BLaER1 treated with 17β-estradiol and CSF1 and Interleukin-3, amounts not matched to agents 10 nM and 100 nM (cell line): Measurements from ENCODE around the gene TMEM200B.
"Not testable (repeated sequence)": the region's sequence is repeated elsewhere in the genome, so short reads cannot be mapped to it uniquely, and the experiment has no call there.

Source experiments
- H3K27ac ChIP-seq, 11 experiments: shearing (Covaris generic); formaldehyde crosslinking; 2 replicates each; pipeline ENCODE4 v1.8.1; 2022
- H3K27me3 ChIP-seq, 11 experiments: shearing (Covaris generic); formaldehyde crosslinking; 2 replicates each; pipeline ENCODE4 v1.8.1; 2022
- H3K36me3 ChIP-seq, 11 experiments: shearing (Covaris generic); formaldehyde crosslinking; 2 replicates each; pipeline ENCODE4 v1.8.1; 2022
- H3K4me1 ChIP-seq, 10 experiments: shearing (Covaris generic); formaldehyde crosslinking; 2 replicates each; pipeline ENCODE4 v1.8.1; 2022
- H3K4me2 ChIP-seq, 11 experiments: shearing (Covaris generic); formaldehyde crosslinking; 2 replicates each; pipeline ENCODE4 v1.8.1; 2022
- H3K4me3 ChIP-seq, 10 experiments: shearing (Covaris generic); formaldehyde crosslinking; 2 replicates each; pipeline ENCODE4 v1.8.1; 2022
- H3K9ac ChIP-seq, 11 experiments: shearing (Covaris generic); formaldehyde crosslinking; 2 replicates each; pipeline ENCODE4 v1.8.1; 2022
- H3K9me3 ChIP-seq, 11 experiments: shearing (Covaris generic); formaldehyde crosslinking; replicated peaks in 1 of 11; 2 replicates each; pipeline ENCODE4 v1.8.1; 2022
- H4K20me1 ChIP-seq, 11 experiments: shearing (Covaris generic); formaldehyde crosslinking; 2 replicates each; pipeline ENCODE4 v1.8.1; 2022
- Cebpa-rat ChIP-seq, 11 experiments: shearing (Covaris generic); IDR thresholded peaks; 2 replicates each; pipeline ENCODE4 v1.8.1; 2022

TMEM200B gene

DNA sequence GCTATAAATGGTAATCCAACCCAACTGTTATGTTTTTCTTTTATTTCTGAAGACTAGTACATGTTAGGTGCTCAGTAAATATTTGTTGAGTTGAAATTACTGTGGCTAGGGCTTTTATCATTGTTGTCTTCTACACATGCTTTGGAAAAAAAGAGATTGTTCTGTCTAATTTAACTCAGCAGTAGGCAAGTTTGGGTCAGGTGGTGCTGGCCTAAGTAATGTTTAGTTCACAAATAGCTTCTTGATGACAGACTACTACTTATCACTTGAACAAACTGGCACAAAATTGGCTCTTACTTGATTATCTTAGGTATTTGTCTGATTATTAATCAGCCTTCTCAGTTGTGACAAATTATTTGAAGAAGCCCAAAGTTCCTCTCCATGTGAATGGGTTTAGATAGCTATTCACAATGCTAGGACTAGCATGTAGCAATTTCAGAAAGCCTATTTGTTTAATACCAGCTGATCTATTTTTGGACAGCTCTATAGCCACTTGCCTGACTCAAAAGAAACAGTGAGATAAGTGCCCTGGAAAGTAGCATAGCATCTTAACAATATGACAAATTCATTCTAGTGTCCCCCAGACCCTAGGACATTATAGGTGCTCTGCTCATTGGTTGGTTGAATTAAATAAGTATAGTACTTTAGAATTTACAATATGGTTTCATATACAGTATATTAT is 32.6 kb downstream of the TMEM200B start:
- no peaks in the 10 kb centered on the region for H4K20me1 ChIP-seq

DNA sequence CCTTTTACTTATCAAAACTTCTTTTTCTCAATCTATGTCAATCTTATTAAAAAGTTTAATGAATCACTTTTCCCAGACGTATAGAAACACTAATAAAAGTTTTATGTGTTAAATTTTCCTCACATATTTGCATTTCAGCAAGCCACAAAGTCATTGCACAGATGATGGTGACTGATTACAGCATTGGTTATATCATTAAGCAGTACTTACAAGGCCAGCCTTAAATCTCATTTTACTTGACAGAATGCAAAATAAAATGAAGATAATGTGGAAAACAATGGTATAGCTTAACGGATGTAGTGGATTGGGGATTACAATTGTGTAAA is 39.5 kb downstream of the TMEM200B start:
- Histone ChIP-seq H4K20me1 (no peaks in the 10 kb centered on the region), H3K27ac (no peak overlapping the region), H3K9ac (no peak overlapping the region), H3K36me3 (peaks cover 0 to 26% (median 13%) of the 10 kb centered on the region in 11 experiments; a peak in 18 of 22 replicates), H3K4me1 (no peaks in the 10 kb centered on the region), H3K4me3 (no peak overlapping the region), H3K27me3 (no peaks in the 10 kb centered on the region), H3K4me2 (no peak overlapping the region), H3K9me3 (no peaks in the 10 kb centered on the region)
- TF ChIP-seq Cebpa-rat (IDR thresholded peaks at IDR 0.05), result no peak

More for the DNA sequence above, 32.6 kb downstream of the TMEM200B start:
- no peak overlapping the region for H3K4me3 ChIP-seq
- H3K4me1 ChIP-seq, result no peaks in the 10 kb centered on the region
- TF ChIP-seq Cebpa-rat (IDR thresholded peaks at IDR 0.05), result no peak
- H3K27ac ChIP-seq, result no peak overlapping the region
- no peaks in the 10 kb centered on the region for H3K27me3 ChIP-seq
- no peak overlapping the region for H3K9ac ChIP-seq
- H3K4me2 ChIP-seq, result no peak overlapping the region
- H3K36me3 ChIP-seq, result peaks cover 12 to 73% (median 40%) of the 10 kb centered on the region in 11 experiments
- peaks cover 6 to 12% (median 9%) of the 10 kb centered on the region in 11 experiments; a peak in 19 of 22 replicates for H3K9me3 ChIP-seq

DNA sequence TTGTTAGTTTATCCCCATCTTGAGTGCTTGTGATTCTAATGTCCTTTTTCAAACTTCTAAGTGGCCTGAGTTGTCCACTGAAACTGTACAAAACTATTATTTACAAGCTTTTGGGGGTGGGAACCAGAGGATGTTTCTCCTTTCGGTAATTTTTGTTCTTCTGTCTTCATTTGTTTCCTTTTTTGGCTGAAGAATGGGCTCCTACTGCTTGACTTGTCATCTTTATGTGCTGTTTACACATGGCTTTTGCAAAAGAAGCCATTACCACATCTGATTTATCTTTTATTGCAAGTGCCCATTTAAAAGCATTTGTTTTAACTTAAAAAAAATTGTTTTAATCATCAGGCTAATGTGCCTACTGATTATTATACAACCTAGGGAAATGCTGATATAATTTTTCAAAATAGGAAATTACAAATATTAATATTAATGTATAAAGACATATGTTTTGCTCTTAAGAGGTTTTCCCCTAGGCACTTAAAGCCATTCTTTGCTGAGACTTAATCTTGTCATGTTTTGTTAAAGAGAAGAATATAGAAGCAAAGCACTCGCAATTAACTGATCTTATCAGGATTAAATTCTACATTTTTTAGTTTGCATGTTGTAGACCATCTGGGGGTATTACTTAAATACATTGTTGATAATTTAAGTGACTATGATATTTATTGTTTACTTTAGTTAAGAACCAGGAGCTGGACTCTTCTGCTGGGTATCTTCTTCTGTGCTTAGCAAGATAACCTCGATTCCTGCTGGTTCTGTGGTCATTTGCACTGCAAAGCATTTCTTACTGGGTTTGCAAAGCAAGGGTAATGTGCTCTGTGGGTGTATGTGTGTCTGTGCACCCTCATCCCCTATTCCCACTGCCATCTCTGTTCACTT is 40.1 kb downstream of the TMEM200B start:
- Histone ChIP-seq H3K36me3 (peaks cover 0 to 26% (median 16%) of the 10 kb centered on the region in 11 experiments; a peak in 18 of 22 replicates), H3K4me2 (no peak overlapping the region), H3K9ac (no peak overlapping the region), H3K9me3 (no peaks in the 10 kb centered on the region), H4K20me1 (no peaks in the 10 kb centered on the region), H3K27me3 (no peaks in the 10 kb centered on the region), H3K4me1 (no peaks in the 10 kb centered on the region), H3K4me3 (no peak overlapping the region), H3K27ac (no peak overlapping the region)
- no peak for TF ChIP-seq Cebpa-rat (IDR thresholded peaks at IDR 0.05)

DNA sequence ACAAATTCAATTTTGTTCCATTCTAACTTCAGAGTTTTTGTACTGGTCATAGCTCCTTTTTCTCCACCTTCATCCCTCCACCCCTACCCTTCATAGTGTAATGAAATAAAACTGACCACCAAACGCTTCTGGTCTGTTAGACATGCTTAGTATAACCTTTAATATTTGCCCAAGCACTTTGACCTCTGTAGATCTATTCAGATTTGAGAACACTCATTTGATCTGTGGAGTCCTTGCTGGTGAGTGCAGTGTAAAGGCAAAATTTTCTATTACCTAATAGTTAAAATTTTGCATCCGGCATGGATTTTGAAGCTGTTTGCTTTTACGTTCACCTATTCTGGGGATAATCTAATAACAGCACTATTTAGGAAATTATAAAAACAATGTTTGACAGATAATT is 41.2 kb downstream of the TMEM200B start:
- no peak for TF ChIP-seq Cebpa-rat (IDR thresholded peaks at IDR 0.05)
- Histone ChIP-seq H3K36me3 (peaks cover 0 to 24% (median 11%) of the 10 kb centered on the region in 11 experiments; a peak in 13 of 22 replicates), H3K27ac (no peak overlapping the region), H3K27me3 (no peaks in the 10 kb centered on the region), H3K9ac (no peak overlapping the region), H3K4me2 (no peak overlapping the region), H3K9me3 (no peaks in the 10 kb centered on the region), H4K20me1 (no peaks in the 10 kb centered on the region), H3K4me3 (no peak overlapping the region), H3K4me1 (no peaks in the 10 kb centered on the region)

DNA sequence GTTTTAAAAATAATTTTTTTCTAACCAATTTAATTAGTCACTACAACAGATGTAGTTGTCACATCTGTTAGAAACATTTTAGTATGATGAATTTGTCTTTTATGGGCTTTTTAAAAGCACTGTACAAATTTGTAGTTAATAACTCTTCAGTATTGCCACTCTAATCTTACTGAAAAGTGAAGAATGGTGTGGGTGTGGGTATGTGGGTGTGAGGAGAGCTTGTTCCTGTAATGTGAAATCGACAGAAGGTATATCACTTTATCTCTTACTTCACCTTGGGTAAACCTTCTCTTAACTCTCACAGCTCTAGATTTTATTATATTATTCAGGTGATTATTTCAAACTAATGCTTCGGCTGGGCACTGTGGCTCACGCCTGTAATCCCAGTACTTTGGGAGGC is 42.5 kb downstream of the TMEM200B start:
- no peaks in the 10 kb centered on the region for H4K20me1 ChIP-seq
- H3K27ac ChIP-seq, result no peak overlapping the region
- H3K4me1 ChIP-seq, result no peaks in the 10 kb centered on the region
- no peak overlapping the region for H3K9ac ChIP-seq
- no peaks in the 10 kb centered on the region for H3K9me3 ChIP-seq
- no peaks in the 10 kb centered on the region for H3K27me3 ChIP-seq
- peaks cover 0 to 37% (median 20%) of the 10 kb centered on the region in 11 experiments; a peak in 15 of 22 replicates for H3K36me3 ChIP-seq
- no peak overlapping the region for H3K4me3 ChIP-seq
- no peak overlapping the region for H3K4me2 ChIP-seq
- no peak for TF ChIP-seq Cebpa-rat (IDR thresholded peaks at IDR 0.05)

DNA sequence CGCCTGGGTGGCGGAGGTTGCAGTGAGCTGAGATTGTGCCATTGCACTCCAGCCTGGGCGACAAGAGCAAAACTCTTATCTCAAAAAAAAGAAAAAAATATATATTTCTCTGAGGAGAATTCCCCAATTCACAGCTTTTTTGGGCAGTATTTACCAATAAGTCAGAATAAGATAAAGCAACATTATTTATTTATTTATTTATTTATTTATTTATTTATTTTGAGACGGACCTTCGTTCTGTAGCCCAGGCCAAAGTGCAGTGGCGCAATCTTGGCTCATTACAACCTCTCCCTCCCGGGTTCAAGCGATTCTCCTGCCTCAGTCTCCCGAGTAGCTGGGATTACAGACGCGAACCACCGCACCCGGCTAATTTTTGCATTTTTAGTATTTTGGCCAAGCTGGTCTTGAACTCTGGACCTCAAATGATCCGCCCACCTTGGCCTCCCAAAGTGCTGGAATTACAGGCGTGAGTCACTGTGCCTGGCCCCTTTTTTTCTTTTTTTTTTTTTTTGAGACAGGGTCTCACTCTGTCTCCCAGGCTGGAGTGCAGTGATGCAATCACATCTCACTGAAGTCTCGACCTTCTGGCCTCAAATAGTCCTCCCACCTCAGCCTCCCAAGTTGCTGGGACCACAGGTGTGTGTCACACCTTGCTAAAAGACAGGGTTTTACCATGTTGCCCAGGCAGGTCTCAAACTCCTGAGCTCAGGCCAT is 43.6 kb downstream of the TMEM200B start:
- not testable (repeated sequence) for H4K20me1 ChIP-seq, H3K4me2 ChIP-seq, H3K9me3 ChIP-seq, H3K4me1 ChIP-seq, H3K9ac ChIP-seq, H3K27ac ChIP-seq, H3K4me3 ChIP-seq, H3K27me3 ChIP-seq
- peaks cover 0 to 37% (median 18%) of the 10 kb centered on the region in 11 experiments; a peak in 15 of 22 replicates for H3K36me3 ChIP-seq

DNA sequence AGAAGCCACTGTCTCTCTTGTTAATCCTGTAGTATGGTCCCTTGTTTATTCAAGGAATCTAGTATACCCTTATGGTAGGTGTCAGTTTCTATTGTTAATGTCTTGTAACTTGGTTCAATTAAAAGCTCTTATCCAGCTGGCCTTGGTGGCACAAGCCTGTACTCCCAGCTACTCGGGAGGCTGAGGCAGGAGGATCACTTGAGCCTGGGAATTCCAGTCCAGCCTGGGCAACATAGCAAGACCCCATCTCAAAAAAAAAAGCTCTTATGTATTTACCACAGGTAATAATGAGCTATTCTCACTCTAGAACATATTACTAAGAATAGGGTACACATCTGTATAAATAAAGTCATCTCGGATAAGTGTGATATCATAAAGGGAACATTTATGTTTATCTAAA is 46.5 kb downstream of the TMEM200B start:
- Histone ChIP-seq H4K20me1 (no peaks in the 10 kb centered on the region), H3K4me3 (no peak overlapping the region), H3K4me2 (no peak overlapping the region), H3K27me3 (no peaks in the 10 kb centered on the region), H3K4me1 (no peaks in the 10 kb centered on the region), H3K9ac (no peak overlapping the region), H3K9me3 (no peaks in the 10 kb centered on the region), H3K27ac (no peak overlapping the region), H3K36me3 (peaks cover 0 to 51% (median 25%) of the 10 kb centered on the region in 11 experiments; a peak in 19 of 22 replicates)
- no peak for TF ChIP-seq Cebpa-rat (IDR thresholded peaks at IDR 0.05)
